ENCODE results near the gene KLHL29.

DNA sequence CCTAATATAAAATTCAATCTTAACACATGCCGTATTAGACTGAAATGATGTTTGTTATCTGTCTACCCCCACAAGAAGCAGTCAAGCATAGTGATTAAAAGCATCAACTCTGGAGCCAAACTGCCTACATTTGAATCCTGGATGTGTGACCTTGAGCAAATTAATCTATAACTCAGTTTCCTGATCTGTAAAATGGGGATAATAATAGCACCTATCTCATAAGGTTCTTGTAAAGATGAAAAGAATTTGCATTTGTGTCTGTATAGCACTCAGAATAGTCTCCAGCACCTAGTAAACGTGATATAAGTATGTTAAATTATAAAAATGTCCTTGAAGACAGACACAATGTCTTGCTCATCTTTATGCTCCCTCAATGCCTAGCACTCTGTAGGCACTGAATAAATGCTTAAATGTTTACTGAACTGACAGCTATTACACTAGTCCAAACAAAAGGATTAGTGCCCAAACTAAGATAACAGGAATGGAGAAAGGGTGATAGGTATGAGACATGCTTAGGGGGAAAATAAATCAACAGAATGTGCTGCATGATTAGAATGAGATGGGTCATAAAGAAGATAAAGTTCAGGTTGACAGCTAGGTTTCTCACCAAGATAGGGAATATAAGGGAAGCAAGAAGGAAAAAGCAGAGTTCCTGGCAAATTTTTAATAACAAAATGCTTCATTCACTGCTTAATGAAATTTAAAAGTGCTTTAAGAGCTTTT lies 361.3 kb downstream of the KLHL29 start:
- TF ChIP-seq, protein P1, sequence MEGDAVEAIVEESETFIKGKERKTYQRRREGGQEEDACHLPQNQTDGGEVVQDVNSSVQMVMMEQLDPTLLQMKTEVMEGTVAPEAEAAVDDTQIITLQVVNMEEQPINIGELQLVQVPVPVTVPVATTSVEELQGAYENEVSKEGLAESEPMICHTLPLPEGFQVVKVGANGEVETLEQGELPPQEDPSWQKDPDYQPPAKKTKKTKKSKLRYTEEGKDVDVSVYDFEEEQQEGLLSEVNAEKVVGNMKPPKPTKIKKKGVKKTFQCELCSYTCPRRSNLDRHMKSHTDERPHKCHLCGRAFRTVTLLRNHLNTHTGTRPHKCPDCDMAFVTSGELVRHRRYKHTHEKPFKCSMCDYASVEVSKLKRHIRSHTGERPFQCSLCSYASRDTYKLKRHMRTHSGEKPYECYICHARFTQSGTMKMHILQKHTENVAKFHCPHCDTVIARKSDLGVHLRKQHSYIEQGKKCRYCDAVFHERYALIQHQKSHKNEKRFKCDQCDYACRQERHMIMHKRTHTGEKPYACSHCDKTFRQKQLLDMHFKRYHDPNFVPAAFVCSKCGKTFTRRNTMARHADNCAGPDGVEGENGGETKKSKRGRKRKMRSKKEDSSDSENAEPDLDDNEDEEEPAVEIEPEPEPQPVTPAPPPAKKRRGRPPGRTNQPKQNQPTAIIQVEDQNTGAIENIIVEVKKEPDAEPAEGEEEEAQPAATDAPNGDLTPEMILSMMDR (IDR thresholded peaks at IDR 0.05; ENCODE audit: extremely low read depth in 1 of 2, insufficient read depth in 1 of 2, low read depth in 1 of 2, low read length in 2 of 2): no peak
- TF ChIP-seq GATA2 (IDR thresholded peaks at IDR 0.05; ENCODE audit: insufficient read depth, insufficient read length, low read depth, low read length) (no peak), POLR2AphosphoS5 (IDR thresholded peaks at IDR 0.05; ENCODE audit: insufficient read depth, low read depth, low read length) (no peak), POLR2A (IDR thresholded peaks at IDR 0.05; ENCODE audit: low read depth, low read length) (no peak)

Measured in endothelial cell of umbilical vein (primary cell).